ACHN (cell line): ENCODE data around the gene HSPA12A.

ENCODE experiments used
- DNase-seq: peaks from one replicate; pipeline ENCODE4 v3.0.0-alpha.2; 2015
- in situ Hi-C: cut with HindIII; loops from 2 replicates; pipeline ENCODE4 v1.10.0; 2017; ENCODE audit warnings: low sequenced_read_pairs, low pct_ligation_motif_present, low pct_unique_long_range_greater_than_20kb

HSPA12A gene, protein sequence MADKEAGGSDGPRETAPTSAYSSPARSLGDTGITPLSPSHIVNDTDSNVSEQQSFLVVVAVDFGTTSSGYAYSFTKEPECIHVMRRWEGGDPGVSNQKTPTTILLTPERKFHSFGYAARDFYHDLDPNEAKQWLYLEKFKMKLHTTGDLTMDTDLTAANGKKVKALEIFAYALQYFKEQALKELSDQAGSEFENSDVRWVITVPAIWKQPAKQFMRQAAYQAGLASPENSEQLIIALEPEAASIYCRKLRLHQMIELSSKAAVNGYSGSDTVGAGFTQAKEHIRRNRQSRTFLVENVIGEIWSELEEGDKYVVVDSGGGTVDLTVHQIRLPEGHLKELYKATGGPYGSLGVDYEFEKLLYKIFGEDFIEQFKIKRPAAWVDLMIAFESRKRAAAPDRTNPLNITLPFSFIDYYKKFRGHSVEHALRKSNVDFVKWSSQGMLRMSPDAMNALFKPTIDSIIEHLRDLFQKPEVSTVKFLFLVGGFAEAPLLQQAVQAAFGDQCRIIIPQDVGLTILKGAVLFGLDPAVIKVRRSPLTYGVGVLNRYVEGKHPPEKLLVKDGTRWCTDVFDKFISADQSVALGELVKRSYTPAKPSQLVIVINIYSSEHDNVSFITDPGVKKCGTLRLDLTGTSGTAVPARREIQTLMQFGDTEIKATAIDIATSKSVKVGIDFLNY

GRCh38 chr10:116742367-116743265 is at the start of gene HSPA12A:
HSPA12A (minus strand) TSS chr10:116742566; CDS start chr10:116742469, 97 bp downstream.
- peak; percentile 90 for DNase-seq
- in situ Hi-C loops, result no loop called here

GRCh38 chr10:116791241-116791640 is 48.9 kb upstream of the HSPA12A start:
- in situ Hi-C loops, result loop anchor here (25.0 kb wide), 1 partner anchor 104 kb away; no protein-coding TSS in a partner anchor
- no peak for DNase-seq

GRCh38 chr10:116787893-116788665 is 45.7 kb upstream of the HSPA12A start:
- in situ Hi-C loops, result loop anchor here (25.0 kb wide), 1 partner anchor 101 kb away; no protein-coding TSS in a partner anchor
- peak; percentile 72 for DNase-seq

GRCh38 chr10:116787053-116787659 is 44.8 kb upstream of the HSPA12A start:
- in situ Hi-C loops, result loop anchor here (25.0 kb wide), 1 partner anchor 100 kb away; no protein-coding TSS in a partner anchor
- no peak for DNase-seq

DNA sequence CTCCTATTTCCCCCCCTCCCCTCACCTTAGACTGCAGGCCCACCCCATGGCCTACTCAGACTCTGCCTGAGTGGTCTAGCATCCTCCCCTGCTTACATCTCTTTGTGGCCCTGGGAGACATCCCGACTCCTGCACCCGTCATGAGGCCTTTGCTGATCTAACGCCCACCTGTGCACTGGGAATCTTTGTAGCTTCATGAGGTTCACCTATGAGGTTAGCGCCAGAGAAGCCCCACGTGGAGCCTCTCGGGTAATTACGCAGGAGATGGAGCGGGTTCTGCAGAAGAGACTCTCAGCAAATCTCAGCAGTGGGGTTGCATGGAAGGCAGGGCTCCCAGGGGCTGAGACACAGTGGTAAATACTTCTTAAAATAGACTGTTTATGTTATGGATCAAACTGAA is 43.5 kb upstream of the HSPA12A start:
- in situ Hi-C loops, result loop anchor here (25.0 kb wide), 1 partner anchor 99 kb away; no protein-coding TSS in a partner anchor
- no peak for DNase-seq

- in situ Hi-C loops, result loop anchor here (25.0 kb wide), 1 partner anchor 98 kb away; no protein-coding TSS in a partner anchor
Observed at GRCh38 chr10:116785282-116785681, 42.9 kb upstream of the HSPA12A start.

GRCh38 chr10:116784651-116785050 is 42.3 kb upstream of the HSPA12A start:
- DNase-seq, result no peak
- in situ Hi-C loops, result loop anchor here (25.0 kb wide), 1 partner anchor 97 kb away; no protein-coding TSS in a partner anchor

More at GRCh38 chr10:116785282-116785681, 42.9 kb upstream of the HSPA12A start:
- no peak for DNase-seq

DNA sequence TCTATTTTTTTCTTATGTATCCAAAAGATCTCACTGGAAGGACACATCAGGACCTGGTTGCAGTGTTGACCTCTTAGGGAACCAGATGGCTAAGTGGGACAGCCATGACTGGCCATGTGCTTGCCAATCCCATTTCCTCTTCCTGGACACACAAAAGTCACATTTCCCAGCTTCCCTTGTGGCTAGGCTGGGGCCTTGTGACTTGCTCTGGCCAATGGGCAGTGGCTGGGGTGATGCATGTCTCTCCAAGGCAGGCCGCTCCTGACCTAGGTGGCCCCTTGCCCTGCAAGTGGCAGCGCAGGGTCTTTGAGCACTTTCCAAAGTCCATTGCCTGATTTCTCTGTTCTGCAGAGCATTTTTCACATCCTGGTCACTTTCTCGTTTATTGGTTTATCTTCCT is 41.7 kb upstream of the HSPA12A start:
- no peak for DNase-seq
- in situ Hi-C loops, result loop anchor here (25.0 kb wide), 1 partner anchor 97 kb away; no protein-coding TSS in a partner anchor

DNA sequence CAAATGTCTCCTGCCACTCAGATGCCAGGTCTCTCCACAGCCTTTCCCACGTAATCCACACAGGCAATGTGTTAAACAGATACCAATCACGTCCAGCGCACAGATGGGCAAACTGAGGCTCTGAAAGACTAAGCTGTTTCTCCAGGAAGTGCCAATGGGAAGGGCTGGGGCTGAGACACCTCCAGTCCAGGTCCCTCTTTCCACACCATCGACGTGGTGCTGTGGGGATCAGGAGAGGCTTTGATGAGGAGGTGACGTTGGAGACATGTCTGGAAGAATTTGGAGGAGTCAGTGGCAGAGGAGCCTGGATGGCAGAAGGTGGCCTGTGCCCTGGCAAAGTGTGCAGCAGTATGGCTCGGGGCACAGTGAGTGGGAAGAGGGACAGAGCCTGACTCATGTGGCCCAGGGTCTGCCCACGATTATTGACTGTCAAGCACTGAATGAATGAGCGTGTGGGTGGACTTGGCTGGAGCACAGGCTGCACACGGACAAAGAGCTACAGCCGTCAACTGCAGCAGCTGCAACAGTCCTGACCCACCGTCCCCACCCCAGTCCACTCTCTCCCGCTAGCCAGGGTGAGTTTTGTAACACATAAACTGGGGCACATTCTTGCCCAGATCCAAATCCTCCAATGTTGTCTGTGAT is 40.8 kb upstream of the HSPA12A start:
- no peak for DNase-seq
- in situ Hi-C loops, result loop anchor here (25.0 kb wide), 1 partner anchor 96 kb away; no protein-coding TSS in a partner anchor

- no peak for DNase-seq
- in situ Hi-C loops, result loop anchor here (25.0 kb wide), 1 partner anchor 94 kb away; no protein-coding TSS in a partner anchor
Observed at GRCh38 chr10:116781370-116781884, 39.1 kb upstream of the HSPA12A start.

GRCh38 chr10:116780691-116781205 is 38.4 kb upstream of the HSPA12A start:
- in situ Hi-C loops, result loop anchor here (25.0 kb wide), 1 partner anchor 93 kb away; no protein-coding TSS in a partner anchor
- no peak for DNase-seq

GRCh38 chr10:116779076-116779687 is 36.8 kb upstream of the HSPA12A start:
- no peak for DNase-seq
- in situ Hi-C loops, result loop anchor here (25.0 kb wide), 1 partner anchor 92 kb away; no protein-coding TSS in a partner anchor

DNA sequence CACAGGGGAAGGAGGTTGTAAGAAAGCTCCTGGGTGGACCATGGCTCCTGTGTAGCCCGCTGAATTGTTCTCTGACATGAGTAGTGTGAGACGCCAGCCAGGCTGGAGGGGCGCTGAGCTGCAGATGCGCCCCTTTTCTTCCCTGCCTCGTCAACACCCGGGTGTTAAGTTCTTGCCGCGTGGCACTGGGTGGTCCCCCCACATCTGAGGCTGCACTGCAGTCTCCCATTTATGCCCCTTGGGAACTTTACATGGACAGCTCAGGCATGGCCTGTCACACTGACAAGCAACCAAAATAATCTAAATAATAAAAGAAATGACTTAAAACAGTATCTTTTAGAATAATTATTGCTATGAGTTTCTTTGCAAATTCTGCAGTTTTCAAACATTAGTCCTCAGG is 34.6 kb upstream of the HSPA12A start:
- in situ Hi-C loops, result loop anchor here (25.0 kb wide), 1 partner anchor 90 kb away; no protein-coding TSS in a partner anchor
- DNase-seq, result no peak

GRCh38 chr10:116775488-116776400 is 33.4 kb upstream of the HSPA12A start:
- in situ Hi-C loops, result loop anchor here (25.0 kb wide), 1 partner anchor 88 kb away; no protein-coding TSS in a partner anchor
- DNase-seq, result no peak

- in situ Hi-C loops, result loop anchor here (25.0 kb wide), 1 partner anchor 87 kb away; no protein-coding TSS in a partner anchor
- no peak for DNase-seq
Observed at GRCh38 chr10:116774728-116775151, 32.4 kb upstream of the HSPA12A start.
